Natural killer cell (primary cell): ENCODE results near the gene INPP5K. TPM values are rescaled to one million over a fixed set of nuclear protein-coding genes. Genes with fewer than 3 reads are reported as not detected.

ENCODE experiments used
- ATAC-seq, 3 donors: fragments of 150-1000 bp in 2 of 3; fragments of 200-7000 bp in 1 of 3; cut with Tn5 transposase; 1 replicate in 1 of 3; 2 replicates in 2 of 3; pipeline ENCODE4 v1.10.0; 2021; ENCODE audit warnings: mild to moderate bottlenecking in 2 of 3, moderate library complexity in 2 of 3
- DNase-seq, 2 donors: peaks; one replicate each; pipeline versions ENCODE4 v3.0.0 to v3.0.0-alpha.2; 2013 to 2021; ENCODE audit warnings: mixed read lengths in 1 of 2
- H3K27ac ChIP-seq: one replicate; pipeline ENCODE4 v1.5.1; 2013; ENCODE audit warnings: mild to moderate bottlenecking, low read length
- H3K27me3 ChIP-seq: one replicate; pipeline ENCODE4 v1.6.1; 2013; ENCODE audit warnings: low read length; ENCODE audit not compliant: control insufficient read depth, insufficient read depth
- H3K36me3 ChIP-seq: one replicate; pipeline ENCODE4 v1.6.1; 2013; ENCODE audit warnings: low read length; ENCODE audit not compliant: control insufficient read depth, insufficient read depth
- H3K4me1 ChIP-seq: one replicate; pipeline ENCODE4 v1.6.1; 2013; ENCODE audit warnings: low read length; ENCODE audit not compliant: control insufficient read depth, insufficient read depth
- H3K4me3 ChIP-seq: one replicate; pipeline ENCODE4 v1.5.1; 2013; ENCODE audit warnings: low read length
- H3K9me3 ChIP-seq: one replicate; pipeline ENCODE4 v1.6.1; 2013; ENCODE audit warnings: low read length; ENCODE audit not compliant: control insufficient read depth, insufficient read depth
- H3K27ac Mint-ChIP-seq, 2 donors: one replicate each; pipeline ENCODE4 v1.8.0; 2022; ENCODE audit warnings: mild to moderate bottlenecking in 2 of 2, mixed read lengths in 2 of 2, moderate library complexity in 1 of 2
- H3K27me3 Mint-ChIP-seq, 2 donors: one replicate each; pipeline ENCODE4 v1.8.0; 2022; ENCODE audit warnings: low read depth in 2 of 2, mixed read lengths in 2 of 2
- H3K36me3 Mint-ChIP-seq: one replicate; pipeline ENCODE4 v1.8.0; 2022; ENCODE audit warnings: mixed read lengths
- H3K4me1 Mint-ChIP-seq, 2 donors: one replicate each; pipeline ENCODE4 v1.8.0; 2022; ENCODE audit warnings: mixed read lengths in 2 of 2
- H3K4me3 Mint-ChIP-seq: one replicate; pipeline ENCODE4 v1.8.0; 2022; ENCODE audit warnings: mild to moderate bottlenecking, moderate library complexity, mixed read lengths
- H3K9me3 Mint-ChIP-seq, 2 donors: one replicate each; pipeline ENCODE4 v1.8.0; 2022; ENCODE audit warnings: mixed read lengths in 2 of 2
- WGBS: methylation state at CpG from one replicate; pipeline ENCODE4 v1.1.7; 2013; ENCODE audit warnings: missing lambda C conversion rate; ENCODE audit not compliant: insufficient coverage; 5-methylcytosine and 5-hydroxymethylcytosine counted together
- intact Hi-C: fragments of 100-400 bp; cut with micrococcal nuclease; formaldehyde crosslinking; loops from one replicate; pipeline ENCODE4 v1.14.2; 2022
- total RNA-seq, 4 donors: library from RNA; stranded (reverse); fragments of 120-200 nt in 1 of 4; gene quantifications; one replicate each; pipeline versions ENCODE4 v1.2.3 to v1.2.4, GENCODE V29; 2013 to 2022
- TF ChIP-seq, protein P1 (sequence below): fragments of 200-600 bp; IDR thresholded peaks from one replicate; pipeline ENCODE4 v1.8.0; 2022; ENCODE audit warnings: antibody characterized with exemption

INPP5K gene
- total RNA-seq, 3 donors from 2014 or later (not counting 1 experiment from before 2014, with no cell fraction given): 278 to 317 (median 292) TPM

DNA sequence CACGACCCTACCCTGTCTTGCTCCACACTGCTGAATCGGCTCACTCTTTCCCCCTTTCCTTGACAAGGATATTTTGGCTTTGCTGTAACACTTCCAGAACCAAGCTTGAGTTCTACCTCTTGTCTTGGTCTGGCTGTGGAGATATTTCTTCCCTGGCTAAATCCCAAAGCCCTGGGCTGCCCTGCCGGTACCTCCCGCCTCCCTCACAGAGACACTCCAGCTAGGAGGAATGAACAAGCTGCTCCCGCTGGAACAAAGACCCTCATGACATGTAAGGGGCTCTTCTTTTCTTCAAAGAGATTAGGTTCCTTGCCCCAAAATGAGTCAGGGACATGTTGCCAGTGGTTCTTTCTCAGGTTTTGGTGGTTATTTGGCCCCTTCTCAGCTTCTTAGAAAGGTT, 10.8 kb downstream of the INPP5K start:
- no peak for DNase-seq
- ATAC-seq: no peak
- Mint-ChIP-seq H3K27me3 (no peaks in the 10 kb centered on the region), H3K4me1 (peaks cover 0 to 14% of the 10 kb centered on the region in 2 donors), H3K9me3 (no peaks in the 10 kb centered on the region), H3K36me3 (no peaks in the 10 kb centered on the region), H3K27ac (no peak overlapping the region), H3K4me3 (no peak overlapping the region)
- H3K9me3 ChIP-seq: no peaks in the 10 kb centered on the region
- no peak overlapping the region for H3K4me3 ChIP-seq
- peaks cover 46% of the 10 kb centered on the region for H3K36me3 ChIP-seq
- H3K27me3 ChIP-seq: no peaks in the 10 kb centered on the region
- TF ChIP-seq, protein P1, sequence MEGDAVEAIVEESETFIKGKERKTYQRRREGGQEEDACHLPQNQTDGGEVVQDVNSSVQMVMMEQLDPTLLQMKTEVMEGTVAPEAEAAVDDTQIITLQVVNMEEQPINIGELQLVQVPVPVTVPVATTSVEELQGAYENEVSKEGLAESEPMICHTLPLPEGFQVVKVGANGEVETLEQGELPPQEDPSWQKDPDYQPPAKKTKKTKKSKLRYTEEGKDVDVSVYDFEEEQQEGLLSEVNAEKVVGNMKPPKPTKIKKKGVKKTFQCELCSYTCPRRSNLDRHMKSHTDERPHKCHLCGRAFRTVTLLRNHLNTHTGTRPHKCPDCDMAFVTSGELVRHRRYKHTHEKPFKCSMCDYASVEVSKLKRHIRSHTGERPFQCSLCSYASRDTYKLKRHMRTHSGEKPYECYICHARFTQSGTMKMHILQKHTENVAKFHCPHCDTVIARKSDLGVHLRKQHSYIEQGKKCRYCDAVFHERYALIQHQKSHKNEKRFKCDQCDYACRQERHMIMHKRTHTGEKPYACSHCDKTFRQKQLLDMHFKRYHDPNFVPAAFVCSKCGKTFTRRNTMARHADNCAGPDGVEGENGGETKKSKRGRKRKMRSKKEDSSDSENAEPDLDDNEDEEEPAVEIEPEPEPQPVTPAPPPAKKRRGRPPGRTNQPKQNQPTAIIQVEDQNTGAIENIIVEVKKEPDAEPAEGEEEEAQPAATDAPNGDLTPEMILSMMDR: no peak
- H3K4me1 ChIP-seq: no peaks in the 10 kb centered on the region
- over 99% methylated on average over 5 of the region's 5 CpGs for WGBS
- H3K27ac ChIP-seq: no peak overlapping the region
- intact Hi-C loops: no loop called here

DNA sequence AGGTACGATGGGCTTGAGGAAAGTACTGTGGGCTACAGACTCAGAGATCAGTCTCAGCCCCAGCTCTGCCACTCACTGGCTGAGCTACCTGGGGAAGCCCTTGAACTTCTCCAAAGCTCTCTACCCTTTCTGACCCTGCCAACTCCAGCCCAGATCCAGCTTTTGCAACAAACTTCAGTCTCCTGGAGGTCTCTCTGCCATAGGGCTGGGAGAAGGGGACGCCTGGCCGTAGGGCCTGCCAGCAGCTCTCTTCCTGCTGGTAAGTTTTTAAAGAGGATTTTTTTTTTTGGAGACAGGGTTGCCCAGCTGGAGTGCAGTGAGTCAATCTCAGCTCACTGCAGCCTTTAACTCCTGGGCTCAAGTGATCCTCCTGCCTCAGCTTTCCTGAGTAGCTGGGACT, 11.5 kb downstream of the INPP5K start:
- Mint-ChIP-seq H3K36me3 (no peaks in the 10 kb centered on the region), H3K9me3 (no peaks in the 10 kb centered on the region), H3K27me3 (no peaks in the 10 kb centered on the region), H3K27ac (no peak overlapping the region), H3K4me1 (peaks cover 0 to 14% of the 10 kb centered on the region in 2 donors), H3K4me3 (no peak overlapping the region)
- no peaks in the 10 kb centered on the region for H3K4me1 ChIP-seq
- no peak overlapping the region for H3K4me3 ChIP-seq
- no peaks in the 10 kb centered on the region for H3K9me3 ChIP-seq
- DNase-seq (no peak), ATAC-seq (no peak)
- H3K27ac ChIP-seq: no peak overlapping the region
- TF ChIP-seq, protein P1: no peak
- WGBS: 98% methylated on average over 3 of the region's 3 CpGs
- no peaks in the 10 kb centered on the region for H3K27me3 ChIP-seq
- intact Hi-C loops: no loop called here
- peaks cover 44% of the 10 kb centered on the region for H3K36me3 ChIP-seq

DNA sequence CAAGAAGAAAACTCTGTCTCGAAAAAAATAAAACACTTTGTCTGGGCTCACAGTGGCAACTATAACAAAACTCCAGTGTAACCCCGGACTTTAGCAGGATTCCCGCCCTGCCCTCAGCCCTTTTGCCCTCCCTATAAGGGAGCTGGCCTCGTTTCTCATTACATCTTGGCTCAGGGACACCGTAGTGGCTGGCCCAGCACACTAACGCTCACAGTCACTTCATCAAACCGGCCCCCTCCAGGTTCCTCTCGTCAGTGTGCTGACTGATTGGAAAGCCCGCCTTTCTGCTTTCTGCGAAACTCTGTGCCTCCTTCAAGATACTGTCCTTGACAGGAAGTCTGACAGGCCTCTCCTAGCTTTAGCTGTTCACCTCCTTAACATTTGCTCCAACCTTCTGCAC, 12.7 kb downstream of the INPP5K start:
- Histone ChIP-seq H3K27ac (no peak overlapping the region), H3K4me1 (no peaks in the 10 kb centered on the region), H3K4me3 (no peak overlapping the region), H3K36me3 (peaks cover 36% of the 10 kb centered on the region), H3K27me3 (no peaks in the 10 kb centered on the region), H3K9me3 (no peaks in the 10 kb centered on the region)
- Mint-ChIP-seq H3K27me3 (no peaks in the 10 kb centered on the region), H3K27ac (peak overlapping the region in 1 of 2 donors; percentile 10), H3K4me1 (peaks cover 0 to 7% of the 10 kb centered on the region in 2 donors), H3K36me3 (no peaks in the 10 kb centered on the region), H3K9me3 (no peaks in the 10 kb centered on the region), H3K4me3 (no peak overlapping the region)
- intact Hi-C loops: no loop called here
- DNase-seq (no peak), ATAC-seq (no peak)
- 96% methylated on average over 10 of the region's 10 CpGs for WGBS
- TF ChIP-seq, protein P1: no peak

DNA sequence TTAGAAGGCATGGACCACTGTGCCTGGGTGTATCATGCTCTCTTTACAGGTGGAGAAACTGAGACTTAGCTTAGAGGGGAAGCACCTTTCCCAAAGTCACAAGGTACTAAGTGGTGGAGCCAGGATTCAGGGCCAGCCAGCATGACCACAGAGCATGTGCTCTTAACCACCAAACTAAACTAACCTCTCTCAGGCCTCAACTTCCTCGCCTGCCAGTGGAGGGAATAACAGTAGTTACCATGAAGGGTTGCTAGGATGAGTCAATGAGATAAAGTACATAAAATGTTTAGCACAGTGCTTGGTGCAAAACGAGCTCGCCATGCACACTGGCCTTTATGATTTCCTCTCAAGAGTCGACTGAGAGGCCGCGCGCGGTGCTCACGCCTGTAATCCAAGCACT, 17.5 kb downstream of the INPP5K start:
- Mint-ChIP-seq H3K4me1 (peaks cover 0 to 8% of the 10 kb centered on the region in 2 donors), H3K36me3 (no peaks in the 10 kb centered on the region), H3K27me3 (no peaks in the 10 kb centered on the region)

More for the DNA sequence above, 17.5 kb downstream of the INPP5K start:
- no peak for DNase-seq
- Histone ChIP-seq H3K4me3 (no peak overlapping the region), H3K4me1 (no peaks in the 10 kb centered on the region), H3K27me3 (no peaks in the 10 kb centered on the region), H3K9me3 (no peaks in the 10 kb centered on the region), H3K36me3 (peaks cover 24% of the 10 kb centered on the region), H3K27ac (no peak overlapping the region)
- no peaks in the 10 kb centered on the region for H3K9me3 Mint-ChIP-seq
- no peak overlapping the region for H3K27ac Mint-ChIP-seq
- no peak overlapping the region for H3K4me3 Mint-ChIP-seq
- TF ChIP-seq, protein P1: no peak
- intact Hi-C loops: no loop called here
- no peak for ATAC-seq
- 76% methylated on average over 9 of the region's 9 CpGs for WGBS
